Measurements from ENCODE around the gene MRPL18.
"Not testable (repeated sequence)": the region's sequence is repeated elsewhere in the genome, so short reads cannot be mapped to it uniquely, and the experiment has no call there.

The MRPL18 gene

GRCh38 chr6:159790149-159790955 is at the start of gene MRPL18:
TSS of gene MRPL18 (plus strand) at chr6:159790467. CDS start at chr6:159790588, 121 bp downstream.
- peak; percentile 94 for DNase-seq (ENCODE audit: low read depth, low spot score)

- no peak for DNase-seq (ENCODE audit: low read depth, low spot score)
These were observed 48.1 kb upstream of the MRPL18 start for GRCh38 chr6:159742165-159742564.

GRCh38 chr6:159745081-159745480 is 45.2 kb upstream of the MRPL18 start:
- no peak for DNase-seq (ENCODE audit: low read depth, low spot score)

GRCh38 chr6:159746759-159747158 is 43.5 kb upstream of the MRPL18 start:
- DNase-seq (ENCODE audit: low read depth, low spot score) = no peak

- DNase-seq (ENCODE audit: low read depth, low spot score) = not testable (repeated sequence)
These were observed 42.1 kb upstream of the MRPL18 start for GRCh38 chr6:159748127-159748526.

GRCh38 chr6:159751448-159751847 is 38.8 kb upstream of the MRPL18 start:
- no peak for DNase-seq (ENCODE audit: low read depth, low spot score)

- DNase-seq (ENCODE audit: low read depth, low spot score) = no peak
These were observed 37.0 kb upstream of the MRPL18 start for GRCh38 chr6:159753081-159753872.

GRCh38 chr6:159754401-159754800 is 35.9 kb upstream of the MRPL18 start:
- no peak for DNase-seq (ENCODE audit: low read depth, low spot score)

- DNase-seq (ENCODE audit: low read depth, low spot score) = no peak
These were observed 35.0 kb upstream of the MRPL18 start for GRCh38 chr6:159754959-159755914.

GRCh38 chr6:159756508-159756907 is 33.8 kb upstream of the MRPL18 start:
- no peak for DNase-seq (ENCODE audit: low read depth, low spot score)

- no peak for DNase-seq (ENCODE audit: low read depth, low spot score)
These were observed 32.0 kb upstream of the MRPL18 start for GRCh38 chr6:159758031-159759001.

- no peak for DNase-seq (ENCODE audit: low read depth, low spot score)
These were observed 30.6 kb upstream of the MRPL18 start for GRCh38 chr6:159759645-159760044.

GRCh38 chr6:159760602-159761057 is 29.6 kb upstream of the MRPL18 start:
- no peak for DNase-seq (ENCODE audit: low read depth, low spot score)

GRCh38 chr6:159761129-159761872 is 29.0 kb upstream of the MRPL18 start:
- DNase-seq (ENCODE audit: low read depth, low spot score) = no peak

- DNase-seq (ENCODE audit: low read depth, low spot score) = peak; percentile 86
These were observed 28.2 kb upstream of the MRPL18 start, which contains the start of gene ACAT2 for GRCh38 chr6:159761873-159762680. TSS of gene ACAT2 (plus strand) at chr6:159762045. CDS start at chr6:159762088, 43 bp downstream.

- no peak for DNase-seq (ENCODE audit: low read depth, low spot score)
These were observed 27.5 kb upstream of the MRPL18 start for GRCh38 chr6:159762681-159763293.

GRCh38 chr6:159766906-159767305 is 23.4 kb upstream of the MRPL18 start:
- DNase-seq (ENCODE audit: low read depth, low spot score) = no peak

GRCh38 chr6:159769470-159769869 is 20.8 kb upstream of the MRPL18 start:
- no peak for DNase-seq (ENCODE audit: low read depth, low spot score)
